Central memory CD4-positive, alpha-beta T cell (primary cell): Measurements from ENCODE around the gene FRY.

ENCODE experiments used
- DNase-seq: peaks from one replicate; pipeline ENCODE4 v3.0.0; 2022

FRY gene

GRCh38 chr13:32266130-32266529, 234.6 kb downstream of the FRY start:
- DNase-seq, result no peak

GRCh38 chr13:32267836-32268439, 236.4 kb downstream of the FRY start:
- DNase-seq, result peak; percentile 31

DNA sequence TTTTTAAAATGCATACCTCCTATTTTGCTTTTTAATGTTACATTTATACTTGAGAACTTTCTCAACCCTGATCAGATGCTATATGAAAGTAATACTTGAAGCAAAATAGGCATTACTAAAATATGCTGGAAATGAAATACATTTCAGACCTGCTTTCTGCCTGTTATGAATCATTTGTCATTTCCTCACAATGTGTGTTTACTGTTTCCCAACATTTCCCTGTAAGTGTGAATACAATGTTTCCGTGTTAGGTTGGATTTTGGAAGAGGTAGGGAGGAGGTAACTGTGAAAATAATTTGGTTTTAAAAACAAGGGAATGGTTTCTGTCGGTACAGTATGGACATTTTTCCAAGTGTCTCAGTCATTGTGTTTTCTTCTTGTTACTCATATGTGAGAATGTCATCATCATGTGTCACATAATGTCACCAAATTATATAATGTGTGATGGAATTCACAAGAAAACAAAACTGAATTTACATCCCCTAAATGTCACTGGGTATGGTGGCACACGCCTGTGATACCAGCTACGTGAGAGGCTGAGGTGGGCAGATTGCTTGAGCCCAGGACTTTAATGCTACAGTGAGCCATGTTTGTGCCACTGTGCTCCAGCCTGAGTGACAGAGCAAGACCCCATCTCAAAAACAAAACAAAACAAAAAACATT, 240.6 kb downstream of the FRY start:
- no peak for DNase-seq

GRCh38 chr13:32277839-32278238, 246.3 kb downstream of the FRY start:
- DNase-seq, result no peak

DNA sequence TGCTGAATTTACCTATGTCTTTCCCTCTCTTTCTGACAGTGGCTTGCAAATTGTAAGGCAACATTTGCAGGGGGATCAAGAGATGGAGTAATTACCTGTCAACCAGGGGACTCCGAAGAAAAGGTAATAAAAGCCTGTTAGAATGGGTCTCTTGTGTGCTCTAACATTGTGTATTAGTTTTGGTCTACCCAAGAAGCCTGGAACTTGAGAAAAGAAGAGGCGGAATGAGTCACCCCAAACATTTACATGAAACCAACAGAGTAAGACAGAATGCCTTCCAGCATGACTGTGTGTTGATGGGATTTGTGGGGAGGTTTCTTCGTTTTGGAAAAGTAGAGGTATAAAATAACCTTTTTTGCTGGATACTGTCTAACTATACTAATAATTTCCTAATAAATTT, 246.9 kb downstream of the FRY start:
- DNase-seq, result no peak

- no peak for DNase-seq
Observed at GRCh38 chr13:32281096-32281495, 249.5 kb downstream of the FRY start.

DNA sequence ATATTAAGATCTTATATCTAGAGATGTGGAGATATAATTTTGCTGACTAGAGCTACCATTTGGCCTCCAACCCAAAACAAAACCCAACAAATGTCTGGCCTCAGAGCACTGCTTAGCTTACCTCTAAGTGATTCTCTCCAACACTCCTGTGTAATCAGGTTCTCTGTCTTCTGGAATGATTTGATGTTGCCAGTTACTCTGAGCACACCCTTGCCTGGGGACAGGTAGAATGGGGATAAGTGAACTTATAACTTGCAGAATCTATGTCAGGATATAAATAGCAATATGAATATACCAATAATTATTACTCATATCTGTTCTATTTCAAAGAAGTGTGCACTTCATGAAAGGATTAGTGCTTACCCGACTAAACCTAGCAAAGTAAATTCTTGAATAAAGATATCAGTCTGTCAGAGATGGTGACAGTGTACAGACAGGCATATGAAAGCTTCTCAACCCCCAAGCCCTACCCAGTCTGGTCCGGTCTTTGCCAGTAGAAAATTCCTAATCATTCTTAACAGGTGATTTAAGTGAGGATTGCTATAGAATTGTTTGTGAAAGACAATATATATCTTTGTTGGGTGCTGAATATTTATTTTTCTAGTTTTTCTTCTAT, 250.6 kb downstream of the FRY start:
- no peak for DNase-seq

- no peak for DNase-seq
Observed at GRCh38 chr13:32284927-32285632, 253.5 kb downstream of the FRY start.

DNA sequence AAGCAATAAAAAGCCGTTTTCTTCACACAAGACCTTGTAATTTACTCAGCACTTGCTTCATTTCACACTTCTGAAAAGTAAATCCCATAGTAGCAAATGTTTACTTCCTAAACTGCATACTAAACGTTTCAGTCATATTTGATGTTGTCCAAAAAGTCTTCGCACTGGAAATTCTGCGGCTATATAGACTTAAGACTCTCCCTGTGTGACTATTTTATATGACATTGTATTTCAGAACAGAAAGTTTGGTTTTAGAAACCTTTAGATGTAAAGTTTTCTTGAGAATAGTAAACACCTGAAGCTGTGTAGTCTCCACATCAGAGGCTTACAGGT, 254.0 kb downstream of the FRY start:
- no peak for DNase-seq

GRCh38 chr13:32297206-32297605, 265.6 kb downstream of the FRY start:
- DNase-seq, result no peak

DNA sequence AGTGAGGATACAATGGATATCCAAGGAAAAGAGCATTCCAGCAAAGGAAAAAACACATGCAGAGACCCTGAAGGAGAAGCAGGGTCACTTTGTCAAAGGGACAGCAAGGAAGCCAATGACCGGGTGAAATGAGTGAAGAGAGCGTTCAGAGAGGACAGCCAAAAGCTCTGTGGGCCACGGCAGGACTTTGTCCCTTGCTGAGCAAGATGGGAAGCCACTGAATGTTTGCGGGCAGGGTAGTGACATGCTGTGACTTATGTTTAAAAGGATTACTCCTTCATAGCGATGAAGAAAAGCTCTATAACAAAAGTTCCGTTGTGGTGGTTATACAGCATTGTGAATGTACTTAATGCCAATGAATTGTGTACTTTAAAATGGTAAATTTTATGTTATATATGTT, 267.1 kb downstream of the FRY start:
- no peak for DNase-seq

DNA sequence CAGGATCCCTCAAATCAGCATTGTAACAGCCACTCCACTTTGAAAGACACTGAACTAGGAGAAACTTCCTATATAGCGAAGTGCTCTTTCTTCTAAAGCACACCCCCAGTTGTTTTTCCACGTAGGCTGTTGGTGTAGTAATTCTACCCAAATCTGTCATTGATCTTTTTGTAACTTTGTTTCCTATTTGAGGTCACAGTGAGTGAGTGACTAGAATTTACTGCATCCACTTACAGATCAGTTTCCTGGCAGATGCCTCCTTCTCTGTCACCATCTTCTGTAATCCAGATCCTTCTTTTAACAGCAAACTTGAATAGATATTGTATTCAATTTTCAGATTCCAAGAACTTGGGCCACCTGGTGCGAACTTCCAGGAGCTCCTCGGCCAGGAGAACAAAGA, 268.3 kb downstream of the FRY start:
- no peak for DNase-seq

DNA sequence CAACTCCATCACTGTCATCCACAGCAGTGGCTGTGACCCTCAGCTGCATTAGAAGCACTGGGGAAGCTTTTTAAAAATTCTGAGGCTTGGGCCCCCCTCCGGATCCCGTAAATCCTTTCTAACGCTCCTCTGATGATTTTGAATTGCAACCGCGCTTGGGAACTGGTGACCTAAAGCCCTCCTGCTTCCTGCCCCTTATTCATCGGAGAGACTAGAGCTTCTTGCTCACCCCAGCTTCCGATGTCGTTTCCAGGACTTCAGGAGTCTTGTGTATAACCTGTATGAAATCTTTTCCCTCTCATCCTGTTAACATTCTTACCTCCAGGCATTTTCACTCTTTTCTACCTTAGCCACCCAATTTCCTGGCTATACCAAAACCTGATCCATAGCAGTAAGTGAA, 268.8 kb downstream of the FRY start:
- no peak for DNase-seq

GRCh38 chr13:32300920-32301319, 269.3 kb downstream of the FRY start:
- DNase-seq, result no peak

DNA sequence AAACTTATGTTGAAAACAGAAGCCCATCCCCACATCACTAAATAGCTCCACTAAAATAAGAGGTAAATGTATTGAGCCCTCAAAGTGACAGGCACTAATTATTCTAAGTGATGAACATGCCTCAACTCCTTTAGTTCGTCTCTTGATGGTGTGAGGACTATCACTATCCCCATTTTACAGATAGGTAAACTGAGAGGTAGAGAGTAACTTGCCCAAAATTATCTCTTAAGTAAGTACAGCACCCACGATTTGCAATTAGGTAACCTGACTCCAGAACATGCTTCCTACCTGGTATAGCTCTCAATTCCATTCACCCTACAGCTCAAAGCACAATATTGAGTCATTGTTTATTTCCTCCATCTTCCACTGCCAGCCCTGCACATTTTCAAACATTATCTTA, 270.9 kb downstream of the FRY start:
- DNase-seq, result no peak

DNA sequence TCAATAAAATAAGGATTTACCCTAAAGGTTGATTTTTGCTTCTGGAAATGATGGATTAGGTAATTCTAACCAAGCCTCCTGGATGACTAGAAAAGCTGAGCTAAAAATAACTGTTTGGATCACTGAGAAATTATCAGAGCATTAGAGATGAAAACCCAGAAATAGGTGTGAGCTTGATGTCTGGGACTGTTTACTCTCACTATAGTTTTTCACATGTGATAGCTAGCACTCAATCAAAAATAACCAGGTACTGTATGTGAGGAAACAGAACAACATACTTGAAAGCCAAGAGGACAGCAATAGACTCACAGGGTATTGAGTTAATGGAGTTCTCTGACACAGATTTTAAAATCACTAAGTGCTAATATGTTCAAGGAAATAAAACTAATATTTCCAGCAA, 274.1 kb downstream of the FRY start:
- DNase-seq, result no peak

GRCh38 chr13:32309312-32310133, 277.9 kb downstream of the FRY start:
- DNase-seq, result no peak

DNA sequence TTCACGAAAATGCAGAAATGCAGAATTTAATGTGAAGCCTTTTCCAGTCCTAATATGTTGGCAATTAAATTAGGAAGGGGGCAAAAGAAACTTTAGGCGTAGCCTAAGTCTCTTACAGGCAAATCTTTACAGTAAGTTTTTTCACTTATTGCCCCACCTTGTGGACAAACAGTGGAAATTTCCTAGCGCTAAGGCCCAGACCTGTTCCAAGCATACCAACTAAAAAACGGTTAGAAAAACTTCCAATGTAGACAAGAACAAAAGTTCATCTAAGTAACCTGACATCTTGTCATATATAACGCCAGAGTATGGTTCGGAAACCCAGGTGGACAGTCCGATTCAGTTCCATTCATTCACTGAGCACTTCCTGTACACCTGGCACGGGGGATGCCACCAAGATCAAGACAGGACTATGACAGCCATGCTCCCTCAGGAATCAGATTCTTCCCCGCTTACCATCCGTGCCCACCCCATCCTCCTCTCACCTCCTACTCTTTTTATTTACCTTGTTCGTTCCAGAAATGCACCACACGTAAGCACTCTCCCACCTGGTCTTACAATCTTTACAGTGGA, 278.6 kb downstream of the FRY start:
- peak; percentile 37 for DNase-seq

GRCh38 chr13:32311188-32311897, 279.8 kb downstream of the FRY start:
- no peak for DNase-seq

DNA sequence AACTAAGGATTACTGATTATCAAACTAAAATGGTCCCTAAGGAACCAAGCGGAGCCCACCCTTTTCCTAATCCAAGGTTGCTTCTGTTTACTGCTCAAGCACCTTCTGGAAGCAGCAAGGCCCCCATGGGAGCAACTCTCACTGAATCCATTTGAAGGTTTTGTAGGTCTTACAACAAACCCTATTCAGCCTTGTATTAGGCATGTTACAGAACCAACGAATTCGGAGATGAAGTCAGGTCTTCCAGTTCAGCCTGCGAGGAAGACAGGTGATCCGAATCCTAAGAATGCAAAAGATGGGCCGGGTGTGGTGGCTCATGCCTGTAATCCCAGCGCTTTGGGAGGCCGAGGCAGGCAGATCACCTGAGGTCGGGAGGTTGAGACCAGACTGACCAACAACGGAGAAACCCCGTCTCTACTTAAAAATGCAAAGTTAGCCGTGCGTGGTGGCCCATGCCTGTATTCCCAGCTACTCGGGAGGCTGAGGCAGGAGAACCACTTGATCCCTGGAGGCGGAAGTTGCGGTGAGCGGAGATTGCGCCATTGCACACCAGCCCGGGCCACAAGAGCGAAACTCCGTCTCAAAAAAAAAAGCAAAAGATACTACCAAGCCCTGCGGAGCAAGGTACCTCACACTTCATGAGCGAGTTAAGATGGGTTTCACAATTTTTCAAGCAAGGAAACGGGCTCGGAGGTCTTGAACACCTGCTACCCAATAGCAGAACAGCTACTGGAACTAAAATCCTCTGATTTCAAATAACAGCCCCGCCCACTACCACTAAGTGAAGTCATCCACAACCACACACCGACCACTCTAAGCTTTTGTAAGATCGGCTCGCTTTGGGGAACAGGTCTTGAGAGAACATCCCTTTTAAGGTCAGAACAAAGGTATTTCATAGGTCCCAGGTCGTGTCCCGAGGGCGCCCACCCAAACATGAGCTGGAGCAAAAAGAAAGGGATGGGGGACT, 283.0 kb downstream of the FRY start:
- peak; percentile 71 for DNase-seq
